Hematopoietic multipotent progenitor cell treated with erythropoietin and hydrocortisone succinate and interleukin-3 and kit ligand, for 15 days (in vitro differentiated cells): Measurements from ENCODE around the gene SH3PXD2A.
"Not testable (repeated sequence)": the region's sequence is repeated elsewhere in the genome, so short reads cannot be mapped to it uniquely, and the experiment has no call there.

Experiments used
- DNase-seq: peaks from one replicate; pipeline ENCODE4 v3.0.0-alpha.2; 2015; ENCODE audit warnings: low spot score

SH3PXD2A gene

DNA sequence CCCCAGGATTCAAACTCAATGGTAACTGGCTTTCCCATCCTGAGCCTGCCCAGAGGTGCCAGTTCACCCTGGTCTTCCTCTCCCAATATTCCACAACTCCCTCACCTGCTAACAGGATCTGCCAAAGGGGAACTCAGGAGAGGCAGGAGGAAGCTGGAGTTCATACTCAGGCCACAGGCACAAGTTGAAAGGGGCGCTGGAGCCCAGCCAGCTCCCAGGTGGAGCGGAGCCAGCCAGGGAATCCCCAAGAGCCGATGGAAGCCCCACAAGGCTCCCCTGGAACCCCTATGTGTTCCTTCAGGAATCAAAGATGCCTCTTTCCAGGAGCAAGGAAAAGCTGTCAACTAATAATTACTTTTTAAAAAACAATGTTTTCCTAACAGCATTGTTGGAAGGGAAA, 63.5 kb downstream of the SH3PXD2A start:
- DNase-seq: no peak

GRCh38 chr10:103791291-103791690, 64.1 kb downstream of the SH3PXD2A start:
- DNase-seq: no peak

DNA sequence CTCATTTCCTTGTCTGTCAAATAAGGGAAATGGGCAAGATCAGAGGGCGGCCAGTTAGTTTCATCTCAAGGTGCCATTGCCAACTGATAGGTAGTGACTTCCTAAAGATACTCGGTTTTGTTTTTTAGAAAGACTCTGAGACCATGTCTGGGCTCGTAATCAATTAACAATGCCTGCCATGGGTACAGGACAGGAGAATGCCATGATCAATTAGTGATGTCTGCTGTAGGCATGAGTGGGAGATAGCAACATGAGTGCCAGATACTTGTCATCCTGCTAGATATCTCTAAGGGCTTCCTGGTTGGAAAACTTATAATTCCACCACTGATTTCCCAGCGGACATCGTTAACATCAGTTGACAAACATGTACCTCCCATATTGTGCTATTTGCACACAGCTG, 64.8 kb downstream of the SH3PXD2A start:
- no peak for DNase-seq

DNA sequence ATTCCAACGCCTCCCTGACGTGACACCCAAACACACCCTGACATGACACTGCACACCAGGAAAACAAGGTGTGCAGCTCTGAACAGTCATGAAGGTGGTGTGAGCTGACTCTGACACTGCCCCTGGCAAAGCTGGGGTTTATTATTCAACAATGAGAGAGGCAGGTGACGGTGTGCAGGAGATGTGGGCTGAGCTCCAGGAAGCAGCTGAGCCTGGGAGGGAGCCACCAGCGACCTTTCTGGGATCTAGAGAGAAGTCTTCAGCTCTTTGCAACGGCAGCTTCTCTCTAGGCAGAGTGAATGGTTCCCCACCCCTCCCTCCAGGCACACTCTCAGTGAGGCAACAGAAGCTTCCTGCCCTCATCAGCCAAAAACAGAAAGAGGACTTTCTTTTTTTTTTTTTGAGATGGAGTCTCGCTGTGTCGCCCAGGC, 65.6 kb downstream of the SH3PXD2A start:
- DNase-seq: no peak

DNA sequence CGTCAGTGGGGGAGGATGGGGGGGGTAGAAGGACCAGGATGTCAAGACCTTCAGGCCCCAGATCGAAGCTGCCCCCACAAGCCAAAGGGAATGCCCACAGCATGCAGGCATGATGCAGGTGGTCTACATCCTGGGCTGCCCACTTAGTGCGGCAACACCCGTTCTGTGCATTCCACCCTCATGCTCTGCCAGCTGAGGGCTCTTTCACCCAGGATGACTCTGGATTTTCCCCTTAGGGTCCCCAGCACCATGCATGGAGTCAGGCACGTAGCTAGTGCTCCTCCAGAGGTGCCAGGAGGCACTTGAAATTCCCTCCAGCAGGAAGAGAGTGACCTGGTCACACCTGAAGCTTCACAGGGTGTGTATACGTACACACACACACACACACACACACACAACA, 66.2 kb downstream of the SH3PXD2A start:
- DNase-seq: no peak

DNA sequence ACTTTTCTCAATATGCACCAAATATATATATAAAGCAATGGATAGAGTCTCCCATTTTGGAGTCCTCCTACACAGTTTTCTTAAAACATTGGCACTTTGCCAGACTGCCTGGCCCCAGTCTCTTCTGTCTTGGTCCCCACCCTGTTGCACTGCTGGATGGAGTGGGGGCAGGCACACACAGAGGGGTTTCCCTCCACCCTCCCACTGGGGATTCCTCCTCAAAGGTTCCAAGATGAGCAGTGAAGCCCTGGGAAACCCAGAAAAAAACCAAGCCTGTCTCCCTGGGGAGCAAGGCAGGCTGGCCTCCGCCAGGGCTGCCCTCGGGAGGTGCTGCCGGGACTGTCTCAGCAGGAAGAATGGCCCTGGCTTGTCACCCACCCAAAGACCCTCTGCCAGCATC, 68.0 kb downstream of the SH3PXD2A start:
- DNase-seq: no peak

DNA sequence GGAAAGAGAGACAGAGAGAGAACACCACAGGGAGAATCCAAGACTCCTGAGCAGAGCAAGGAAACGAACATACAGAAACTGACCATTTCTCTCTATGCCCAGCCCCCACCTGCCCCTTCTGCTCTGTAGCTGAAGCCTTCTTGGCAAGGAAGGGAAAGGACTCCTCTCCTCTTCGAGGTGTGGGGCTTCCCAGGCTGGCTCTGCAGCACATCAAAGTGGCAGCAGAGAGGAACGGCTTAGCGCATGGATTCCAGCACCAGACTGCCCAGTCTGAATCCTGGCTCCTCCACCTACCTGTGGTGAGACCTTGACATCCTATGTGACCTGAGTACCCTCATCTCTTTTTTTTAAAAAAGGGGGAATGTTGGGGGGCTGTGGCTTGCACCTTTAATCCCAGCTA, 69.4 kb downstream of the SH3PXD2A start:
- no peak for DNase-seq

DNA sequence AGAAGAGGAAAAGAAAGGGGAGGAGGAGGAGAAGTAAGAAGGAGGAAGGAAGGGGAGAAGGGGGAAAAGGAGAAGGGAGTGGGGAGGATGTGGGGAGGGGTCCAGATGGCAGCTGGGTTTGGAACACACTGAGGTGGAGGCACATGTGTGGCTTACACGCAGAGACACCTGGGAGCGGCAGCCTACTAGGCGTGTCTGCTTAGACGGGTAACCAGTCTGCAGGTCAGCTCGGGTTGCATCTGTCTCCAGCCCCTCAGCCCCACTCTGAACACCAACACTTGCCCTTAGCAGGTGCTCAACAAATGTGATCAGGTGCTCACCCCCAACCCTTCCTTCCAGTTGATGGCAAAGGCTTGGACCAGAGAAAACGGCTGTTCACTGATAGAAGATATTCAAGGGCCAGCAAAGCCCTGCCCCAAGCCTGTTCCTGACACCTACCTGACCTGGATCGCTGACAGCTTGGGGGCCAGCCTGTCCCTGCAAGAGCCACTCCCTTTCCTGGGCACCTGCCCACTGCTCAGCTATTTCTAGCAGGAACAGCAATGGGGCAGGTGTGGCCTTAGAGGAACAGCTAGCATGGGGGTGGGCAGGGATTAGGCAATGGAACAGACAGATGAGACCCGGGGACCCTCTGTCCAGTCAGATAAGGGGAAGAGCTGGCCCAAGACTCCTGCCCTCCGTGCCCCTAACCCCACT, 70.5 kb downstream of the SH3PXD2A start:
- DNase-seq: no peak

DNA sequence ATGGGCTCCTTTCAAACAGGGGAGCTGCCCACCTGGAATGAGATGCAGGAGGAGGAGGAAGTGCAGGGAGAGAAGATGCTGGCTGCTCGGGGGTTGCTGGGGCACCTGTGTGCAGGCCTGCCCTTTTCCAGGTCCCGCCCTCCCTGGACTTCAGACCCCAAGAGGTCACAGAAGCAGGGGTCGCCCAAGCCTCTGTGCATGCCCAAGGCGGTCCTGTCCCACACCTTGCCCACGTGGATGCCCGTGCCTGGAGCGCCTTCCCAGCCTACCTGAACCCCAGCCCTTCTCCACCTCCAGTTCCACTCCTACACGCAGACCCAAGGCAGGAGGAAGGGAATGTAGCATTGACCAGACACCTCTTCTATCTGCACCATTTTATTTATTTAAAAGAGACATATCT, 71.3 kb downstream of the SH3PXD2A start:
- DNase-seq: no peak

DNA sequence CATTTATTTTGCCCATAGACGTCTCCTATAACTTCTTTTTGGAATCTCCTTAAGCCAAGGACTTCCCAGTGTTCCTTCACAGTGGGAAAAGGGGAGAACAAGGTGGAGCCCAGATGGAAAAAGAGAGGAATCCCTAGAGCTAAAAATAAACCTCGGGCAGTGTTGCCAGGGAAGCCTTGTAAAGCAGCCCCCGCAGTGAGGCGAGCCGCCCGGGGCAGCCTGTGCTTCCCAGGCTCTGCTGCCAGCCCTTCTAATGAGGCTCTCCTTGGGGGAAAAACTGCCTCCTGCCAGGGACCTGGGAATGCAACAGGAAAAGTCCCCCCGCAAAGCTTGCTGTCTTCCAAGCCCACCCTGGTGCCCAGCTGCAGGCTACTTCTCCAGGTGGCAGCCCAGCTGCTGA, 71.7 kb downstream of the SH3PXD2A start:
- DNase-seq: no peak

DNA sequence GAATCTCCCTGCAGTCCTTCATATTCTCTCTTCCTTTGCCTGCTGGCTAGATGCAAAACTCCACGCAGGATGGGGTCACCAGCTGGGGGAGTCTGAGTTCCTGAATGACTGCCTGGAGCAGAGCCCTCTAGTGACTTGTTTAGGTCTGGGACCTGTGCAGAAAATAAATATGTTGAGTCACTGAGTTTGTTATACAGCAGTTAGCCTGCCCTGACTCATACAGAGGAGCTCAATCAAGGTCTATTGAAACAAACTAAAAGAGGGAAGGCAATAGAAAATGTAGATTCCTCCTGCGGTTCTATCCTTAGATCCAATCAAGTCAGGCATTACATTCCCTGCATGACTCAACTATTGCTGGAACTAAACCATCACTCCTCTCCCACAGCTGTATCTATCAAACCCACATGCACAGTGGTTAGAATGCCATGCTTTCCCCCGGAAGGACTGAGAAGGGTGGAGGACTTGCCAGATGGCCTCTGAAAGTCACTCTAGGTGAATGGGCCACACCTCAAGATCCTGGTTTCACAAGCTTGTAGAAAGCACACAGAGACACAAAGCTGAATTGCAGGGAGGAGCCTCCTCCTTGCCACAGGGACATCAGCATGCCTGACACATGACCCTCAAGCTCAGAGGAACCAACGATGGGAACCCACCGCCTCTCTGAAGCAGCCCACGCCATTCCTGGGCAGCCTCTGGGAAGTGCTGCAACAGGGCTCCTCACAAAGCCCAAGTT, 73.9 kb downstream of the SH3PXD2A start:
- no peak for DNase-seq

DNA sequence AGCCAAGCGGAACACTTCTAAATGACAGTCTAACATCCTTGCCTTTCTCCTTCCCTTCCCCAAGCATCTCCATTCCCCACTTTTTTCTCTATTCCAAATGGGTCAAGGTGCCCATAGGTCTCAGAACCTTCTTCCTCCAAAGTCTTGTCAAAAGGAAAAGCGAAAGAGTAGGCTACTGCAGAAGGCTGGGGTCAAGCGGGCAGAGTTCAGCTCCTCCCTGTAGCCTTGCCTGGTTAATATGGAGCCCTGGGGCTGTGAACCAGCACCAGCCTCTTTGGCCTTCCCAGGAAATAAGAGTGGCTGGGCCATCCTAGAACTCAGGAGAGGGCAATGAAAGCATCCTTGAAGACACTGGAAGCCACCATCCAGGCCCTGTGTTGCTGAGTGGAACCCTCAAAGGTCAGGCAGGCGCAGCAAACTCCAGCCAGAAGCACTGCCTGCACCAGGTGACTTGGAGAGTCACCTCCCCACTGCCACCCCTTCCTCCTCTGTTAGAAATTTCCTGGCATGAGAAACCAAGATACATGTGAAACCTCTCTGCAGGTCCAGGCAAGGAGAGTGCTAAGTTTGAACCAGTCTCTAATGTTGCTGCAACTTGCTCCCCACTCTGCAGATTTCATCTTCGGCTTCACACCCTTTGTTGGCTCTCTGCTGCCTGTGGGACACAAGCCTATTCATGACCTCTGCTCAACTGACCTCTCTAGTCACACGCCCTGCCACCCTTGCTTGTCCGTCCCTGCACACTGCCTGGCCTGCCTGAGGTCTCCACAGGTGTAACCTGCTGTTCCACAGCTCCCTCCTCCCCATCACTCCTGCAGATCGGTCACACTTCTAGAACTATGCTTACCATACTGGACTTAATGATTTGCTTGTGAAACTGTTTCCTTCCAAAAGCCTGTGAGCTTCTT, 74.9 kb downstream of the SH3PXD2A start:
- no peak for DNase-seq

- no peak for DNase-seq
Observed at GRCh38 chr10:103778358-103779139, 76.8 kb downstream of the SH3PXD2A start.

- no peak for DNase-seq
Observed at GRCh38 chr10:103776878-103777591, 78.3 kb downstream of the SH3PXD2A start.

GRCh38 chr10:103775776-103776175, 79.6 kb downstream of the SH3PXD2A start:
- no peak for DNase-seq

GRCh38 chr10:103772846-103773245, 82.5 kb downstream of the SH3PXD2A start:
- DNase-seq: not testable (repeated sequence)

DNA sequence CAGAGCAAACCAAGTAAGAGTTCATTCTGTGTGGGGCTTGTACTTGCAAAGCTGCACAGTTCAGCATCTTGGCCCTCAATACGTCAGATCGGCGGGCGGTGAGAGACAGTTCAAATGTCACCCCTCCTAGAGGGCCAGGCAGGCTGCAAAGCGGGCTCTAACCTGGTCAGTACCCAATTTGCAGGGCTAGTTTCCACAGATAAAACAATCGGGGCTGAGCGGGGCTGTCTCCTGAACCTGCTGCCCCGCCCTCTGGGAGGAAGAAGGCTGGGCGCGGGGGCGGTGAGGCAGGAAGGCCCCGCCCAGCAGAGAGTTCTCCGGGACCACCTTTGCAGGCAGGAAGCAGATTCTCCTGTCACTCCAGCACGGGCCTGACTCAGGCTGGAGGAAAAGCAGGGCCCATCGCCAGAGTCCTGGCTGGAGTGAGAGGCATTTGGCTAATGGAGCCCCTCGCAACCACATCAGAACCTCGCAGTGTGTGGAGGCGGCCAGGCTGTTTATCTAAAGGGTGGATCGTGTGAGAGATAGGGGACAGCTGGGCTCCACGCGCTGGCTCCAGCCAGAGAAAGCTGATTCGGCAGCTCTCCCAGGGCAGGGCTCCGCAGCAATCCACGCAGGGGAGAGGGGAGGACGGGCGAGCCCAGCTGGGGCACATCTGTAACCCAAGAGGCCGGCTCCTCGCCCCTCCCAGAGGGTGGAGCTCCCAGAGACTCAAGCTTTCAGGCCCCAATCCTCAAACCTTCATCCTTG, 83.1 kb downstream of the SH3PXD2A start:
- peak; percentile 41 for DNase-seq

GRCh38 chr10:103770139-103770538, 85.2 kb downstream of the SH3PXD2A start:
- DNase-seq: no peak

DNA sequence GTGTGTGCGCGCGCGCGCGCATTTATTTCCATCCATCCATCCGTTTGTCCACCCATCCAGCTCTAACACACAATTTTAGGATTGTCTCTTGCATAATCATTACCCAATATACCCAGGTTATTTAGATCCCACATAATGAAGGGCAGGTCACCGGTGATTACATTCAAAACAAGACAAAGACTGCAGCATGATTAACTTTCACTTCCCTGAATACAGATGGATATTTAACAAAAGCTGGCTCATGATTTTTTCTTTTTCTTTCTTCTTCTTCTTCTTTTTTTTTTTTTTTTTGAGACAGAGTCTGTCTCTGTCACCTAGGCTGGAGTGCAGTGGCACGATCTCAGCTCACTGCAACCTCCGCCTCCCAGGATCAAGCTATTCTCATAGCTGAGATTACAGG, 86.2 kb downstream of the SH3PXD2A start:
- DNase-seq: no peak

- no peak for DNase-seq
Observed at GRCh38 chr10:103768345-103768744, 87.0 kb downstream of the SH3PXD2A start.
